HG02798 (cell line): ENCODE results near the gene PRR3.

Source experiments
- ATAC-seq: cut with Tn5 transposase; IDR thresholded peaks from one replicate; pipeline ENCODE4 v1.9.1; 2021; ENCODE audit warnings: mild to moderate bottlenecking; ENCODE audit not compliant: unreplicated experiment, poor library complexity

Gene PRR3

GRCh38 chr6:30570263-30570662 is 13.2 kb downstream of the PRR3 start:
- ATAC-seq, result no peak

- peak; percentile 8 for ATAC-seq
These were observed 13.6 kb downstream of the PRR3 start for GRCh38 chr6:30570740-30571074.

GRCh38 chr6:30571075-30571761 is 14.1 kb downstream of the PRR3 start, which contains the start of gene ABCF1:
TSS of gene ABCF1 (plus strand) at chr6:30571442. CDS start at chr6:30571488, 46 bp downstream.
- peak; percentile 97 for ATAC-seq

DNA sequence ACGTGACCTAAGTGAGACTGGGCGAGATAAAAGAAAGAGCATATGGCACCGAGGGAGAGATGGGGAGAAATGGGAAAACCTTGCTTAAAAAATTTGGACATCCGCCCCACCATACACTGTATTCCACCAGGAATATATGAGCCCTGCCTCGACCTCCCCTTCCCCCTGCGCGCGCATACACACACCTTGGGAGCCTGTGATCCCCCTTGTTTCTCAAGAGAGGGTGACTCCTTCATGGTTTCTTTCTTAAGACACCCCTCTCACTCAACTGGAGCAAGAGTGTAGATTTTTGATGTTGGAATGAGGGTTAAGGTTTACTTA is 14.6 kb downstream of the PRR3 start:
- ATAC-seq, result no peak

DNA sequence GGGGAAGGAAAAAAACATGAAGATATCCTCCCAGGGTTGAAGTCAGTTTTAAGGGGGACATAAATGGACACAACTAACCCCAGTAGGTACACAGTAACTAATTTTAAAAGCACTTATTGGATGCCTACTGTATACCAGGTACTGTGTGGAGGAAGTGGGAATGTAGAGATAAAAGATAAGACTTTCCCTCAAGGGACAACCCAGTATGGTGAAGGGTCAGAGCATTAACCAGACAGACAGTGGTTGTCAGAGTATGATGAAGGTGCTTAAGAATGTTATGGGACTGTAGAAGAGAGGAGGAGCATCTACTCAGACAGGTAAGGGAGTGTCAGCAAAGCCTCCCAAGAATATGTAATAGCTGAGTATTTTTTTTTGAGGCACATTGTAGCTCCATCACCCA is 15.1 kb downstream of the PRR3 start:
- no peak for ATAC-seq

DNA sequence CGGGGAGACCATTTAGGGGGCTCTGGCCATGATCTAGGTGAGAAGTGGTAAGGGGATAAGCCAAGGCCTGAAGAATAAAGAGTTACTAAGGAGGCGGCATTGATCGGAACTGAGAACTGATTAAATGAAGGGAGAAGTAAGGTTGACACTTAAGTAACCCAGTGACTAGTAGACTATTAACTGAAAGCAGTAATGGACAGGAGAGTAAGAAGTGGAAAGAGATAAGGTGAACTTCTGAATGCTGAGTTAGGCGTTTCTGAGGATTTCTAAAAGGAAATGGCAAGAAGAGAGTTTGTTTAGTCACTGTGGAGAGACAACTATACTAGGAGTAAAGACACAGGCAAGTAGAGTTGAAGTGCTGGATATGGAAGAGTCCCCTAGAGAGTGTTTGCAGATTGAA is 16.0 kb downstream of the PRR3 start:
- no peak for ATAC-seq

DNA sequence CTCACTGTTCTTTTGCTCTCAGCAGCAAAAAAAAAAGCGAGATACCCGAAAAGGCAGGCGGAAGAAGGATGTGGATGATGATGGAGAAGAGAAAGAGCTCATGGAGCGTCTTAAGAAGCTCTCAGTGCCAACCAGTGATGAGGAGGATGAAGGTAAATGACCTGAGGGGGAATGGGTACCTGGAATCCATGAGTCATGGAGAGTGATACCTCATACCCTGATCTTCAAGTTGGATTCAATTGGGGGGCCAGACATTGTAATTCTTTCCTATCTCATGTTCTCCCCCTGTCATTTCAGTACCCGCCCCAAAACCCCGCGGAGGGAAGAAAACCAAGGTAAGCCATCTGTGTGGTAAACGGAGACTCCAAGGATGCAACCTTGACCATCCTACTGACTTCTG is 21.0 kb downstream of the PRR3 start:
- ATAC-seq, result no peak

DNA sequence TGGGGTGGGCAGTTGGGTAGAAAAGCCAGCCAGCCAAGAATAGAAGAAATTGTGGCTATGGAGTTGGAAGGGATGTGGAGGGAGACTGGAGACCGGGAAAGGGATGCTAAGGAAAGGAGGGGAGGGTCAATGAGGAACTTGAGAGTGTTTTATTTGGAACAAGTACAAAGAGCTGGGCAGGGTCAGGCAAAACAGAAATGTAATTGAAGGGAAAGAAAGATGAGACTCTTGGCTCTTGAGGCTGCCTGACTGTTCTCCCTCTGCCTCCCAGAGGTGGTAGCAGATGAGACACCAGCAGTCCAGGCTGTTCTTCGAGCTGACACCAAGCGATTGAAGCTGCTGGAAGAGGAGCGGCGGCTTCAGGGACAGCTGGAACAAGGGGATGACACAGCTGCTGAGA is 26.8 kb downstream of the PRR3 start:
- ATAC-seq, result no peak

- ATAC-seq, result no peak
These were observed 32.8 kb downstream of the PRR3 start for GRCh38 chr6:30589754-30590358.

GRCh38 chr6:30590509-30590908 is 33.4 kb downstream of the PRR3 start:
- ATAC-seq, result no peak

DNA sequence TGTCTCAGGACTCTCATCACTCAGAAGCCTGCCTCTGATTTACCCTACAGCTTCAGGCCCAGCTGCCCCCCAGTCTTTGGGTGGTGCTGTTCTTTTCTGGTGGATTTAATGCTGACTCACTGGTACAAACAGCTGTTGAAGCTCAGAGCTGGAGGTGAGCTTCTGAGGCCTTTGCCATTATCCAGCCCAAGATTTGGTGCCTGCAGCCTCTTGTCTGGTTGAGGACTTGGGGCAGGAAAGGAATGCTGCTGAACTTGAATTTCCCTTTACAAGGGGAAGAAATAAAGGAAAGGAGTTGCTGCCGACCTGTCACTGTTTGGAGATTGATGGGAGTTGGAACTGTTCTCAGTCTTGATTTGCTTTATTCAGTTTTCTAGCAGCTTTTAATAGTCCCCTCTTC is 33.9 kb downstream of the PRR3 start:
- ATAC-seq, result no peak

DNA sequence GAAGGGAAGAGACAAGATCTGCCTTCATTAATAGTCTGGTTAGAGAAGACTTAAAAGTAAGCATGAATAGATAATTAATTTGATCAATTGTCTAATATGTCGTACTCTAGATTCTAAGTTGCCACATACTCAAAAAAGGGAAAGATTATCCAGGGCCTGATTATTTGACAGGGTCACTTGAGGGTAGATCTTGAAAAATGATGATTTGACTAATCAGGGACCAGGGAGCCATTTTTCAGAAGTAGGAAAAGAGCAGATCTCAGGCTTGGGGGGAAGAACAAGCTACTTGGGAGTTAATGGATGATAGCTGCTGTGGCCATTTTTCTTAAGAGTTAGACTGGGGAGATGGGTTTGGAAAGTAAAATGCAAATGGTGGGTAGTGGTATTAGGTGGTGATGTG is 35.2 kb downstream of the PRR3 start:
- no peak for ATAC-seq

- ATAC-seq, result peak; percentile 70
These were observed 40.4 kb downstream of the PRR3 start for GRCh38 chr6:30597315-30598144.

DNA sequence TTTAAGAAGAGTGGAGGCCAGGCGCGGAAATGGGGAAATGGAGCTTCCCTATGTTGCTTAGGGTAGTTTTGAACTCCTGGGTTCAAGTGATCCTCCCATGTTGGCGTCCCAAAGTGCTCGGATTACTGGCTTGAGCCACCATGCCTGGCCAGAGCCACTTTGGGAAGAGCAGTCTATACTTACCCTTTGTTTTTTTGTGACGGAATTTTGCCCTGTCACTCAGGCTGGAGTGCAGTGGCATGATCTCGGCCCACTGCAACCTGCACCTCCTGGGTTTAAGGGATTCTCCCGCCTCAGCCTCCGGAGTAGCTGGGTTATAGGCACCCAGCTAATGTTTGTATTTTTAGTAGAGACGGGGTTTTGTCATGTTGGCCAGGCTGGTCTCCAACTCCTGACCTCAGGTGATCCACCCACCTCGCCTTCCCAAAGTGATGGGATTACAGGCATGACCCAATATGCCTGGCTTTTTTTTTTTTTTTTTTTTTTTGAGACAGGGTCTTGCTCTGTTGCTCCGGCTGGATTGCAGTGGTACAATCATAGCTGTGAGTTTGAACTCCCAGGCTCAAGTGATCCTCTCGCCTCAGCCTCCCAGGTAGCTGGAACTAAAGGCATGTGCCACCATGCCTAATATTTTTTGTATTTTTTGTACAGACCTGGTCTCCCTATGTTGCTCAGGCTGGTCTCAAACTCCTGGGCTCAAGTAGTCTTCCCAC is 42.0 kb downstream of the PRR3 start:
- ATAC-seq, result no peak

DNA sequence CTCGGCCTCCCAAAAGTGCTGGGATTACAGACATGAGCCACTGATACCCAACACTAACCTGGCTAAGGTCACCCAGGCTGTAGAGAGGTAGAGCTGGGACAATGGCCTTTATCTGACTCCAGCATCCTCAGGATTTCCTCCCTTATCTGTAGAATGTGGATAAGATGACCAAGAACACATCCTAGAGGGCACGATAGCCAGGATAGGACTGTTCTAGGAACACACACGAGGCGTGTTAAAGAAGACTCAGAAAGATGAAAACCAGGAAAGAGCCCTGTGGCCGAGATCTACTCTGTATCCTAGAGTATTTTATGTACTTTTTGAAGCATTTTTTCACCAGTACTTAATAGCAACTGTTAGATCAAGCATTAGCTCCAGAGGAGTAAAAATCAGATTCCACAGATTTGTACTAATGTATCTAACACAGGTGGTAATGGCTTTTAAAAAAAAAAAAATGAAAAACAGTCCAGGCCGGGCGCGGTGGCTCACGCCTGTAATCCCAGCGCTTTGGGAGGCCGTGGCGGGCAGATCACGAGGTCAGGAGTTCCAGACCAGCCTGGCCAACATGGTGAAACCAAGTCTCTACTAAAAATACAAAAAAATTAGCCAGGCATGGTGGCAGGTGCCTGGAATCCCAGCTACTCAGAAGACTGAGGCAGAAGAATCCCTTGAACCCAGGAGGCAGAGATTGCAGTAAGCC is 42.7 kb downstream of the PRR3 start:
- no peak for ATAC-seq

DNA sequence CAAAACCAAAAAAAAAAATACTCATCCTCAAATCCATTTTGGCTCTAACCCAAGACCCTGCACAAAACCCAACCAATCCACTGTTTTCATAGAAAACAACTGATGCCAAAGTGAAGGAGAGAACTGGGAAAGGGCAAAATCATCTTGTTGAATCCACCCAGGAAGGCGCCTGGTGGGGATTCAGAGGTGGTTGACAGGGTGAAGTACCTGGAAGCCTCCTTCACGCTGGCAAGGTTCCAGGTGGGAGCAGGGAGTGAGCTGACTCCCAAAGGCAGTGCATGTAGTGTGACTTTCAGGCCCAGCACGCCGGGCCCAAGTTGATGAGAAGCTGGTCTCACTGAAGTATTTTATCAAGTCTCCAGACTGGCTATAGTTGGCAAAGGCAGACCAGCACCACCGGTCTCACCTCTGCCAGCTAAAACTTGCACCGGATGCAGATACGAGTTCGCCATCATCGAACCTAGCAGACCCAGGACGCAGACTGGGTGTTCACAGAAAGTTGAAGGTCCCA is 43.4 kb downstream of the PRR3 start:
- ATAC-seq, result no peak

- no peak for ATAC-seq
These were observed 44.3 kb downstream of the PRR3 start for GRCh38 chr6:30601436-30601814.

GRCh38 chr6:30601815-30602641 is 44.9 kb downstream of the PRR3 start:
- no peak for ATAC-seq

GRCh38 chr6:30603961-30604360 is 46.9 kb downstream of the PRR3 start:
- no peak for ATAC-seq
